Measurements from ENCODE around the gene FBXO46.
"Not testable (repeated sequence)": the region's sequence is repeated elsewhere in the genome, so short reads cannot be mapped to it uniquely, and the experiment has no call there.

The FBXO46 gene

GRCh38 chr19:45766869-45767346 is 36.2 kb upstream of the FBXO46 start:
- no peak for DNase-seq (ENCODE audit: low read depth in 3 of 3)

DNA sequence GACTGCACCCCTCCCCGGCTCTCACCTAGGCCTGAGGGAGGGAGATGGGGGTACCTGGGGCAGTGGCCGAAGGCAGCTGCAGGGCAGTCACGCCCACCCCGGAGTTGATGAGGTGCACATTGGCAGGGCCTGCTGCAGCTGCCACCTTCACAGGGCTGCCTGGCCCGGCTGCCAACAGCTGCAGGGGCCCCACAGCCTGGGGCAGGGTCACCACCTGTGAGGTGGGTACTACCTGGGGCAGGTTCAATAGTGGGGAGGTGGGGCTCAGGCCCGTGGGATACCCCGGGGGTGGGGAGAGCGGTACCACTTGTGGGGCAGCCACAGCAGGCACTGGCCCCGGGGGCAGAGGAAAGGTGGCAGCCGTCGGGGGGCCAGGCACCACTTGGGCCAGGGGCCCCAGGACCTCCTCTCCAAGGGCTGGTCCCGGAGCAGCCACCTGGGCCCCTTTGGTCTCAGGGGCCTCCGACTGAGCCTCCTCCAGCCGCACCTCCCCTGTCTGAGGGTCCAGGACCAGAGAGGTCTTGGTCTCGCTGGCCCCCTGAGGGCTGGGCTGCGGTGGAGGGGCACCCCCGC is 35.7 kb upstream of the FBXO46 start:
- DNase-seq (ENCODE audit: low read depth in 3 of 3), result no peak

DNA sequence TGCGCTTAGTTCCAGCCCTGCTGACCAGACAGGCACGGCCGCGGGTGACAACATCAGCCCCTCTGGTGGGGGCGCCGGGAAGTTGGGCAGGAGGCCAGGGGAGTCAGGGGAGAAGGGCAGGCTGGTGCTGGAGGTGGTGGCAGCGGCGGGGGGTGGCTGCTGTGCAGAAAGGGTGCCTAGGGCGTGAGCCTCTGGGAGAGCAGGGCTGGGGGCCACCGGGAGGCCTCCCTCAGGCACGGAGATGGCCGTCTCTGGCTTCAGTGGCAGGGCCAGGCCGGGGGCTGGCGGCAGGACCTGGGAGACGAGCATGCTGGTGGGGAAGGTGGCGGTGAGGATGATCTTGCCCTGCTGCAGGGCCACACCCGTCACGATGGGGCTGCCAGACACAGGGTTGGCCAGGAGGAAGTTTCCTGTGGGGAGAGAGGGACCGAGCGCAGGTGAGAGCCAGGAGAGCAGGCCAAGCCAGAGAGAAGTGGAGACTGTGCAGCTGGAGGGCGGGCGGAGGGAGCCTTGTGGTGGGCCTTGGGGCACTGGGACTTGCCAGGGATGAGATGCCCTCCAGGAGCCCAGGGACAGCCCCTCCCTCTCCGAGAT is 35.1 kb upstream of the FBXO46 start:
- DNase-seq (ENCODE audit: low read depth in 3 of 3), result no peak

DNA sequence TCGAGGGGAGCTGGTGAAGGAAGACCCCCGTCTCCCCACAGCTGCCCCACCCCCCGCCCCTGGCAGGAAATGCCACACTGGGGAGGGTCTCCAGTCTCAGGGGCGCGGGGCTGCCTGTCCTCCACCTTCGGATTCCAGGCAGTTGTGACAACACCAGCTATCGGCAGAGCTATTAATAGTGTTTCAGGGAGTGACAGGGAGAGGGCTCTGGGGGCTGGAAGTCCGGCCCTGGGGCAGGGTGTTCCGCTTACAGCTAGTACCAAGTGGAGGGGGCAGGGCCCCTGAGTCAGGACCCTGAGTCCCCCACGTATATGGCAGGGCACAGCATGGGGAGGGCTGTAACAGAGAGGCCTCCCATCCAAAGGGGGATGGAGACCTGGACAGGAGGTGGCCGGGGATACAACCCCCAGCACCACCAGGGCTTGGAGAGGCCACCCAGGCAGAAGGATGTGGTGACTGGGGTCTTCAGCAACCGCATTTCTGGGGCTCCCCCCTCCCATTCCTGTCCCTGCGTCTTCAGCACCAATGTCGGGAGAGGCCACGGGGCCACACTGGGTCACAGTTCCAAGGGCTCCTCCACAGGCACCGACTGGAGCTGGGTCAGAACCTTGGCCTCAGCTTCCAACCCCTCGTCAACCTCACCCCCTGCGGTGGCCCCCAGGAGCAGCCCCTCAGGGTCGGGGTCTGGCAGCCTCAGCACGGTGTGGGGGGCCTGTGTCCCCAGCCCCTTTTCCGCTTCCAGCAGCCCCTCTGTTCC is 34.4 kb upstream of the FBXO46 start:
- no peak for DNase-seq (ENCODE audit: low read depth in 3 of 3)

DNA sequence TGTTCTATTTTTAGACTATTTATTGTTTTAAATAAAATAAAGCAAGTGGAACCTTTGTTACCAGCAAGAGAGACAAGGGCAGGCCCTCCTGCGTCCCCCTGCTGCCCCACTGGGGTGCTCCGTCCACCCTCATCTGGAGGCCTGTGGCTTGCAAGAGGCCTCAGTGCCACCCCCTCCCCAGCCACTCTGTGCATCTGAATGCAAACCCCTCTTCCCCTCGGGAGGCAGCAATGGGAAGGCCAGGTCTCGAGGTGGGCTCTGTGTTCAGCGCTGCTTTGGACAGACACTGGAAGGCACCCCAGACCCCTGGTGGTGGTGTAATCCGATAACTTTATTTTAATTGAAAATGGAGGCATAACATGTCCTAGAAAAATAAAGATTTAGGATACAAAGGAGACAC is 33.8 kb upstream of the FBXO46 start:
- DNase-seq (ENCODE audit: low read depth in 3 of 3), result no peak

DNA sequence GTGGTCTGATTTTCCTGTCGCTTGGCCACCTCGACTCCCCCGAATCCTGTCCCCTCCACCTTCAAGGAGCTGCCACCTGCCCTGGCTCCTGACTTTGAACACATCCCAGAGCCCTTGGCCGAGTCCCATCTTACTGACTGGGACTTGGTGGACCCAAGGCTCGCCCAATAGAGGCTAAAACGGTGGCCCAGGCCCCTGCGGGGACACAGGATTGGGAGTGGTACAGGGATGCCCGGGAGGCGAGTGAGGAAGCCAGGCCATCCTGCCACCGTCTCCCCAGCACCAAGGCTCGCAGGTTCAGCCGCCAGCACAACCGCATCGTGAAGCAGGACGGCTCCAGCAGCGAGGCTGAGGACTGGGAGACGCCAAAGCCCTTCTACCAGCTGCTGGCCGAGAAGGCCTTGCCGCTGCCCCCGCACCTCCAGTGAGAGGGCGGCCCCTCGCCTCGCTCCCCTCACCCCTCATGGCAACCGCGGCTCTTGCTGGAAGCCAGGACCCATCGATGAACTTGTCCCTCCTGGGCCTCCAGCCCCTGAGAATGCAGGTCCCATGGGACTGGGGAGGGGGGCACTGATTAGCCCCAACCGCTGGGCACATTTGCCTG is 33.1 kb upstream of the FBXO46 start:
- DNase-seq (ENCODE audit: low read depth in 3 of 3), result no peak

GRCh38 chr19:45762870-45763631 is 32.4 kb upstream of the FBXO46 start:
- no peak for DNase-seq (ENCODE audit: low read depth in 3 of 3)

DNA sequence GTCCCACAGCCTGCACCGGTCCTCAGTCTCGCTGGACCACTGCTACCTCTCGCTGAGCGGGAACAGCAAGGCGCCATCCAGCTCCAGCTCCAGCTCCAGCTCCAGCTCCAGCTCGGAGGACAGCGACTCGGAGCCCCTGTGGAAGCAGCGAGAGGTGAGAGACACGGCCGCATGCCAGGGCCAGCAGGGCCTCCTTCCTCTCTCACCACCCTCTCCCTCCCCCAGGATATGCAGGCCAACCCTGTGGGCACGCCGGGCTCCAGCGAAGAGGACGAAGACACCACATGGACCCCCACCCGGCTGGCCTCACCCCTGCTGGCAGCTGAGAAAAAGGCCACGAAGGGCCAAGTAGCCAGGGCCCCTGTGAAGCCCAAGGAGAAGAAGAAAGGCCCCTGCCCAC is 31.0 kb upstream of the FBXO46 start:
- DNase-seq (ENCODE audit: low read depth in 3 of 3), result no peak

- no peak for DNase-seq (ENCODE audit: low read depth in 3 of 3)
Measured at GRCh38 chr19:45758921-45759320, 28.2 kb upstream of the FBXO46 start.

GRCh38 chr19:45757695-45758094 is 27.0 kb upstream of the FBXO46 start:
- no peak for DNase-seq (ENCODE audit: low read depth in 3 of 3)

DNA sequence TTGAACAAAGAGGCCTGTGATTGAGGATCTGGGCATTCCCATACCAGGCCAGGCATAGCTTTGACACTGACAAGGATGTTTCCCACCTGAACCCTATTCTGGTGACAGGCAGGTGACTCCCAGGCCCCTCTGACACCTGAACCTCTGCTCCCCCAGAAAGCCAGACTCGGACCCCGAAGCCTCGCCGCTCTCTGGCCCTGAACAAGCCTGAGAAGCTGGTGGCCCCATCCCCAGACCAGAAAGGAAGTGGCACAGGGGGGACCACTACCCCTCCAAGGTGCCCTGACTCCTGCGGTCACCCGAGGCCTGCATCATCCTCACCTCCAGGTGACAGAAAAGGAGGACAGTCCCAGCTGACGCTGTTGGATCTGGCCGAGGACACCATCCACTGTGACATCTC is 23.6 kb upstream of the FBXO46 start:
- no peak for DNase-seq (ENCODE audit: low read depth in 3 of 3)

DNA sequence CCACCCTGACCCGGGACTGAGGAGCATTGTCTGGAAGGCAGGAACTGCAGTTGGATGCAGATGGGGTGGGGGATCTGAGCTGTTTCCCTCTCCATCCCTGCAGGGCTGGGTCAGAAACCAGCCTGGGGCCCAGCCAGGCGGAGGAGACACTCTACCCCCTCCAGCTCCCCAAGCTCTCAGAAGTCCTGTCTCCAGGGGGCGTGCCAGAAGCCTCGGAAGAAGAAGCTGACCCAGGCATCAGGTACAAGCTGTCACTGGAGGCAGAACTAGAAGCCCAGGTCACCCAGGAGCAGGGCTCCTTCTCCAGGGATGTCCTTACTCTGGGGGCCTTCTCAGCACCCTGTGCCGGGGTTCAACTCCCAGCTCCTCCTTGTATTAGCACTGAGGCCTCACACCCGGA is 22.9 kb upstream of the FBXO46 start:
- no peak for DNase-seq (ENCODE audit: low read depth in 3 of 3)

- no peak for DNase-seq (ENCODE audit: low read depth in 3 of 3)
Measured at GRCh38 chr19:45752639-45753038, 21.9 kb upstream of the FBXO46 start.

DNA sequence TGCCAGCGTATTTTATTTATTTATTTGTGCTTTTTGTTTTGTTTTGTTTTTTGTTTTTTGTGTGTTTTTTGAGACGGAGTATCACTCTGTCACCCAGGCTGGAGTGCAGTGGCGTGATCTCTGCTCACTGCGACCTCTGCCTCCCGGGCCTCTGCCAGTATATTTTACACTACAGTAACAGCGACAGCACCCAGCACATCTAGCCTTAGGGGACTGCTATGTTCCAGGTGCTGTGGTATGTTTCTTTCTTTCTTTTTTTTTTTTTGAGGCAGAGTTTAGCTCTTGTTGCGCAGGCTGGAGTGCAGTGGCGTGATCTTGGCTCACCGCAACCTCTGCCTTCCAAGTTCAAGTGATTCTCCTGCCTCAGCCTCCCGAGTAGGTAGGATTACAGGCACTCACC is 20.8 kb upstream of the FBXO46 start:
- DNase-seq (ENCODE audit: low read depth in 3 of 3), result not testable (repeated sequence)

DNA sequence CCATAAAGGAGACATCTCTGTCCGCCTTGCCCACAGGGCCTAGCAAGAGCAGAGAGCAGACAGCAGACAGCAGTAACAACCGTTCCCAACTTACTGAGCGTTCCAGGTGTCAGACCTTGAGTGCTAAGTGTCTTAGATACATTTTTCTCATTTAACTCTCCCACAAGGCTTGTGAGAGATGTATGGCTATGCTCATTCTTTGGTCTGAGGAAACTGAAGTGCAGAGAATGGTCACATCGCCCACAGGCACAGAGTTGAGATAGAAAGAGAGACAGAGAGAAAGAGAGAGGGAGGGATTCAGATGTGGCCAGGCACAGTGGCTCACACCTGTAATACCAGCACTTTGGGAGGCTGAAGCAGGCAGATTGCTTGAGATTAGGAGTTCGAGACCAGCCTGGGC is 16.8 kb upstream of the FBXO46 start:
- no peak for DNase-seq (ENCODE audit: low read depth in 3 of 3)

GRCh38 chr19:45746866-45747265 is 16.2 kb upstream of the FBXO46 start:
- no peak for DNase-seq (ENCODE audit: low read depth in 3 of 3)

DNA sequence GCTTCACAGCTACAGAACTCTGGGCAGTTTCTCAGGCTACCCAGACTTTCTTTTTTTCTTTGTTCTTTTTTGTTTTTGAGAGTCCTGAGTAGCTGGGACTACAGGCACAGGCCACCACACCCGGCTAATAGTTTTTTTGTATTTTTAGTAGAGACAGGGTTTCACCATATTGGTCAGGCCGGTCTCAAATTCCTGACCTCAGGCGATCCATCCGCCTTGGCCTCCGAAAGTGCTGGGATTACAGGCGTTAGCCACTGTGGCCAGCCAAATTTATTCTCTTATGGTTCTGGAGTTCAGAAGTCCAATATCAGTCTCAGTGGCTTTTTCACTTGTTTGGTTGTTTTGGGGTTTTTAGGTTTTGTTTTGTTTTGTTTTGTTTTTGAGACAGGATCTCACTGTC is 14.9 kb upstream of the FBXO46 start:
- DNase-seq (ENCODE audit: low read depth in 3 of 3), result no peak

- DNase-seq (ENCODE audit: low read depth in 3 of 3), result no peak
Measured at GRCh38 chr19:45742969-45743368, 12.3 kb upstream of the FBXO46 start.

- DNase-seq (ENCODE audit: low read depth in 3 of 3), result no peak
Measured at GRCh38 chr19:45739498-45740439, 9.1 kb upstream of the FBXO46 start.

GRCh38 chr19:45733160-45733810 is 2.6 kb upstream of the FBXO46 start, which contains the start of gene MEIOSIN:
Gene MEIOSIN (plus strand): TSS chr19:45733439. CDS start chr19:45735377, 1,938 bp downstream.
- no peak for DNase-seq (ENCODE audit: low read depth in 3 of 3)
